Endothelial cell of umbilical vein (primary cell): Measurements from ENCODE around the gene GUCY2D. TPM values are rescaled to one million over a fixed set of nuclear protein-coding genes. Genes with fewer than 3 reads are reported as not detected.

ENCODE experiments used
- BruUV-seq: library from RNA; stranded (reverse); fragments of 400-500 nt; replicated peaks from 2 replicates; lab custom pipeline; 2021; lab: Mats Ljungman, UMichigan
- CTCF ChIA-PET: fragments of 300-600, 350-600 bp; sonication (Branson Sonifier 250); formaldehyde crosslinking; loops from one replicate; lab custom pipeline; 2021; ENCODE audit warnings: antibody characterized with exemption, inconsistent platforms; lab: Charles Lee
- POLR2A ChIA-PET: fragments of 300-600, 350-600 bp; sonication (Branson Sonifier 250); formaldehyde crosslinking; loops from one replicate; lab custom pipeline; 2021; ENCODE audit warnings: antibody characterized with exemption, inconsistent platforms; lab: Charles Lee
- DNase-seq: peaks from one replicate; pipeline ENCODE4 v3.0.0-alpha.2; 2011; ENCODE audit warnings: low read depth, low spot score
- FAIRE-seq: peaks from 2 replicates; lab custom pipeline; 2011; peaks lifted over from hg19 to GRCh38; lab: Jason Lieb, UNC
- H2AFZ ChIP-seq: 2 replicates; pipeline ENCODE4 v1.6.0; 2012; ENCODE audit warnings: low read depth, low read length, control low read depth, inconsistent platforms
- H3K27ac ChIP-seq: 2 replicates; pipeline ENCODE4 v1.5.1; 2011; ENCODE audit warnings: low read depth, mild to moderate bottlenecking, control low read depth, low read length, moderate library complexity; ENCODE audit not compliant: insufficient read depth
- H3K27me3 ChIP-seq, 2 experiments: 2 replicates each; pipeline versions ENCODE4 v1.6.0 to v1.6.1; 2011; ENCODE audit warnings: low read length in 2 of 2, mixed read lengths in 1 of 2; ENCODE audit not compliant: control insufficient read depth in 2 of 2, insufficient read depth in 2 of 2
- H3K36me3 ChIP-seq, 2 experiments: 2 replicates in 1 of 2; 3 replicates in 1 of 2; pipeline ENCODE4 v1.5.1; 2011; ENCODE audit warnings: low read length in 2 of 2, mild to moderate bottlenecking in 1 of 2, moderate library complexity in 1 of 2; ENCODE audit not compliant: control insufficient read depth in 2 of 2, insufficient read depth in 2 of 2; ENCODE audit errors: extremely low read depth in 1 of 2
- H3K4me1 ChIP-seq: 3 replicates; pipeline ENCODE4 v1.5.1; 2011; ENCODE audit warnings: mild to moderate bottlenecking, low read length; ENCODE audit not compliant: control insufficient read depth, insufficient read depth; ENCODE audit errors: extremely low read depth
- H3K4me2 ChIP-seq: 2 replicates; pipeline ENCODE4 v1.6.1; 2011; ENCODE audit warnings: low read length, control low read depth, mixed read lengths; ENCODE audit not compliant: insufficient read depth
- H3K4me3 ChIP-seq, 3 experiments: fragments of 200-600 bp in 1 of 3; sonication (generic), shearing (Covaris generic) in 1 of 3; replicated peaks in 1 of 3; 2 replicates each; pipeline ENCODE4 v1.5.1; 2011 to 2016; ENCODE audit warnings: control low read depth in 3 of 3, low read length in 3 of 3, mild to moderate bottlenecking in 2 of 3, inconsistent platforms in 1 of 3, low read depth in 1 of 3, moderate library complexity in 1 of 3; ENCODE audit not compliant: insufficient read depth in 1 of 3
- H3K79me2 ChIP-seq: 2 replicates; pipeline ENCODE4 v1.6.0; 2012; ENCODE audit warnings: low read length, inconsistent platforms; ENCODE audit not compliant: control insufficient read depth, insufficient read depth
- H3K9ac ChIP-seq: replicated peaks from 2 replicates; pipeline ENCODE3; 2011; ENCODE audit warnings: low read length, control low read depth; ENCODE audit not compliant: insufficient read depth; ENCODE audit errors: extremely low read depth
- H3K9me1 ChIP-seq: replicated peaks from 3 replicates; pipeline ENCODE4 v1.6.0; 2011; ENCODE audit warnings: mild to moderate bottlenecking, low read length; ENCODE audit not compliant: control insufficient read depth, insufficient read depth; ENCODE audit errors: extremely low read depth
- H3K9me3 ChIP-seq: replicated peaks from 2 replicates; pipeline ENCODE4 v1.5.1; 2012; ENCODE audit warnings: low read length, inconsistent platforms; ENCODE audit not compliant: control insufficient read depth, insufficient read depth
- H4K20me1 ChIP-seq: replicated peaks from 2 replicates; pipeline ENCODE3; 2011; ENCODE audit warnings: mild to moderate bottlenecking, low read length; ENCODE audit not compliant: control insufficient read depth, insufficient read depth; ENCODE audit errors: extremely low read depth
- EZH2 ChIP-seq: IDR thresholded peaks from 2 replicates; pipeline ENCODE4 v1.6.1; 2012; ENCODE audit warnings: borderline replicate concordance, low read depth, mild to moderate bottlenecking, moderate library complexity, low read length, inconsistent platforms; ENCODE audit not compliant: severe bottlenecking
- GATA2 ChIP-seq: IDR thresholded peaks from 2 replicates; pipeline ENCODE4 v1.7.0; 2011; ENCODE audit warnings: low read depth, mild to moderate bottlenecking, moderate library complexity, mixed read lengths, low read length; ENCODE audit not compliant: insufficient read length, insufficient read depth
- MAX ChIP-seq: IDR thresholded peaks from 2 replicates; pipeline ENCODE4 v1.6.1; 2011; ENCODE audit not compliant: insufficient read depth, insufficient read length
- MYC ChIP-seq: IDR thresholded peaks from one replicate; pipeline ENCODE4 v1.6.1; 2011; ENCODE audit warnings: mild to moderate bottlenecking, low read depth, low read length
- dilution Hi-C: fragments of 300-500 bp; cut with MboI; formaldehyde crosslinking; loops from one replicate; pipeline ENCODE4 v1.15.0; 2019; ENCODE audit warnings: low sequenced_read_pairs; ENCODE audit not compliant: extremely low pct_ligation_motif_present
- intact Hi-C: fragments of 100-400 bp; cut with micrococcal nuclease; formaldehyde crosslinking; loops from one replicate; pipeline ENCODE4 v1.10.0; 2022
- polyA plus RNA-seq, 4 experiments: library from polyadenylated mRNA; depleted of rRNA in 3 of 4; stranded (reverse) in 3 of 4; unstranded in 1 of 4; fragments of >200 nt; gene quantifications; 2 replicates each; pipeline versions ENCODE4 v1.2.1 to v1.2.3, GENCODE V29; 2011 to 2012; ENCODE audit warnings: missing spikeins in 1 of 4
- total RNA-seq: library from RNA; stranded (reverse); gene quantifications from 2 replicates; pipeline ENCODE4 v1.2.3, GENCODE V29; 2021

Gene GUCY2D
- total and polyA plus RNA-seq, 2 donors (not counting 3 experiments of a cell fraction or from before 2014, with no cell fraction given) = not detected

- BruUV-seq = no TSS peak
- Histone ChIP-seq H3K4me1 (no peaks in the 10 kb centered on the region), H3K4me3 (no peak overlapping the region), H3K79me2 (no peaks in the 10 kb centered on the region), H4K20me1 (no peaks in the 10 kb centered on the region), H3K36me3 (no peaks in the 10 kb centered on the region), H2AFZ (peak overlapping the region; percentile 23), H3K27me3 (peaks cover 6 to 22% of the 10 kb centered on the region in 2 experiments), H3K9ac (no peak overlapping the region), H3K9me1 (no peaks in the 10 kb centered on the region), H3K4me2 (no peak overlapping the region), H3K27ac (no peak overlapping the region), H3K9me3 (no peaks in the 10 kb centered on the region)
- no peak for DNase-seq
- peak; percentile 66 for TF ChIP-seq EZH2
- no peak for TF ChIP-seq MYC
- TF ChIP-seq GATA2 = no peak
- no peak for TF ChIP-seq MAX
- dilution Hi-C loops = no loop called here
- no peak for FAIRE-seq
- ChIA-PET POLR2A (no interaction called here), CTCF (interaction anchor here (2.2 to 4.5 kb wide), 4 partner anchors 9 to 42 kb away, joined by 6 to 29 read pairs (median 17); no protein-coding TSS in a partner anchor)
- intact Hi-C loops = loop anchor here (2.0 kb wide), 1 partner anchor 41 kb away; no protein-coding TSS in a partner anchor
Observed at GRCh38 chr17:8015957-8016631, 13.7 kb downstream of the GUCY2D start.
